H9 (cell line): ENCODE measurements around the gene DDI1. TPM values are rescaled to one million over a fixed set of nuclear protein-coding genes. Genes with fewer than 3 reads are reported as not detected.

Experiments used
- DNase-seq: peaks from one replicate; pipeline ENCODE4 v3.0.0-alpha.2; 2017
- H2AFZ ChIP-seq: one replicate; pipeline ENCODE4 v1.6.1; 2013; ENCODE audit warnings: mild to moderate bottlenecking, low read length, control low read depth, moderate library complexity
- H2AK5ac ChIP-seq: 2 replicates; pipeline ENCODE4 v1.6.1; 2013; ENCODE audit warnings: low read length, control low read depth, mixed read lengths; ENCODE audit not compliant: insufficient read length
- H2BK120ac ChIP-seq: one replicate; pipeline ENCODE4 v1.6.1; 2013; ENCODE audit warnings: low read depth, mild to moderate bottlenecking, low read length, control low read depth, inconsistent platforms; ENCODE audit not compliant: poor library complexity, severe bottlenecking
- H2BK12ac ChIP-seq: 2 replicates; pipeline ENCODE4 v1.6.1; 2013; ENCODE audit warnings: low read length, control low read depth, mixed read lengths, low read depth; ENCODE audit not compliant: insufficient read length
- H2BK15ac ChIP-seq: 2 replicates; pipeline ENCODE4 v1.6.1; 2013; ENCODE audit warnings: low read depth, low read length, control low read depth
- H2BK20ac ChIP-seq: one replicate; pipeline ENCODE4 v1.6.1; 2013; ENCODE audit warnings: low read depth, mild to moderate bottlenecking, low read length, control low read depth, inconsistent platforms; ENCODE audit not compliant: poor library complexity, severe bottlenecking
- H2BK5ac ChIP-seq: 2 replicates; pipeline ENCODE4 v1.6.1; 2013; ENCODE audit warnings: low read length, control low read depth, mixed read lengths; ENCODE audit not compliant: insufficient read length
- H3K14ac ChIP-seq: 2 replicates; pipeline ENCODE4 v1.6.1; 2013; ENCODE audit warnings: low read length, control low read depth; ENCODE audit not compliant: insufficient read depth
- H3K18ac ChIP-seq: 2 replicates; pipeline ENCODE4 v1.6.1; 2013; ENCODE audit warnings: low read depth, mild to moderate bottlenecking, mixed read lengths, low read length, control low read depth; ENCODE audit not compliant: insufficient read length
- H3K23ac ChIP-seq: 2 replicates; pipeline ENCODE4 v1.6.1; 2013; ENCODE audit warnings: low read length, control low read depth, mixed read lengths, low read depth; ENCODE audit not compliant: insufficient read length
- H3K23me2 ChIP-seq: 2 replicates; pipeline ENCODE4 v1.6.1; 2013; ENCODE audit warnings: low read depth, mild to moderate bottlenecking, mixed read lengths, low read length, control low read depth; ENCODE audit not compliant: insufficient read length, poor library complexity, severe bottlenecking
- H3K27ac ChIP-seq: 2 replicates; pipeline ENCODE4 v1.5.1; 2013; ENCODE audit warnings: low read length, control low read depth, mixed read lengths, low read depth; ENCODE audit not compliant: insufficient read length
- H3K27me3 ChIP-seq: 2 replicates; pipeline ENCODE4 v1.6.1; 2013; ENCODE audit warnings: low read length, control low read depth, inconsistent platforms; ENCODE audit not compliant: insufficient read depth
- H3K4ac ChIP-seq: 2 replicates; pipeline ENCODE4 v1.6.1; 2013; ENCODE audit warnings: low read depth, mild to moderate bottlenecking, control low read depth, inconsistent platforms, low read length, moderate library complexity
- H3K4me1 ChIP-seq: 2 replicates; pipeline ENCODE4 v1.6.1; 2013; ENCODE audit warnings: low read length, control low read depth, inconsistent platforms; ENCODE audit not compliant: insufficient read depth
- H3K4me2 ChIP-seq: 2 replicates; pipeline ENCODE4 v1.6.1; 2013; ENCODE audit warnings: low read length, control low read depth, mixed read lengths; ENCODE audit not compliant: insufficient read length, insufficient read depth
- H3K56ac ChIP-seq: 2 replicates; pipeline ENCODE4 v1.6.1; 2013; ENCODE audit warnings: low read depth, mild to moderate bottlenecking, mixed read lengths, low read length, control low read depth; ENCODE audit not compliant: insufficient read length
- H3K79me1 ChIP-seq: 2 replicates; pipeline ENCODE4 v1.6.1; 2013; ENCODE audit warnings: low read depth, mild to moderate bottlenecking, moderate library complexity, low read length, control low read depth, inconsistent platforms; ENCODE audit not compliant: insufficient read depth, poor library complexity, severe bottlenecking
- H3K79me2 ChIP-seq: 2 replicates; pipeline ENCODE4 v1.6.1; 2013; ENCODE audit warnings: low read length, control low read depth, inconsistent platforms; ENCODE audit not compliant: insufficient read depth
- H3K9ac ChIP-seq: 2 replicates; pipeline ENCODE4 v1.6.1; 2013; ENCODE audit warnings: low read length, control low read depth, mixed read lengths; ENCODE audit not compliant: insufficient read length; ENCODE audit errors: extremely low read depth
- H3K9me3 ChIP-seq: one replicate; pipeline ENCODE4 v1.6.1; 2013; ENCODE audit warnings: low read depth, low read length, inconsistent platforms; ENCODE audit not compliant: control insufficient read depth
- H3T11ph ChIP-seq: one replicate; pipeline ENCODE4 v1.6.1; 2013; ENCODE audit warnings: mild to moderate bottlenecking, low read length, control low read depth, inconsistent platforms
- H4K20me1 ChIP-seq: one replicate; pipeline ENCODE4 v1.6.1; 2013; ENCODE audit not compliant: control insufficient read depth, insufficient read length, insufficient read depth
- H4K5ac ChIP-seq: 2 replicates; pipeline ENCODE4 v1.6.1; 2013; ENCODE audit warnings: low read depth, mild to moderate bottlenecking, mixed read lengths, low read length, control low read depth; ENCODE audit not compliant: insufficient read length
- H4K8ac ChIP-seq: replicated peaks from 2 replicates; pipeline ENCODE4 v1.6.1; 2013; ENCODE audit warnings: low read length, control low read depth, mixed read lengths, low read depth; ENCODE audit not compliant: insufficient read length
- H4K91ac ChIP-seq: 2 replicates; pipeline ENCODE4 v1.6.1; 2013; ENCODE audit warnings: low read depth, mild to moderate bottlenecking, moderate library complexity, mixed read lengths, low read length, control low read depth; ENCODE audit not compliant: insufficient read length
- H3K27ac Mint-ChIP-seq, 3 experiments: 2 replicates in 2 of 3; 3 replicates in 1 of 3; pipeline ENCODE4 v1.8.0; 2020 to 2021; ENCODE audit warnings: mixed read lengths in 3 of 3, mild to moderate bottlenecking in 1 of 3, moderate library complexity in 1 of 3
- H3K27me3 Mint-ChIP-seq: 2 replicates; pipeline ENCODE4 v1.8.0; 2021; ENCODE audit warnings: low read depth, mild to moderate bottlenecking, moderate library complexity, mixed read lengths
- H3K36me3 Mint-ChIP-seq, 3 experiments: 2 replicates in 2 of 3; 3 replicates in 1 of 3; pipeline ENCODE4 v1.8.0; 2020 to 2021; ENCODE audit warnings: low read depth in 3 of 3, mixed read lengths in 3 of 3; ENCODE audit not compliant: insufficient read depth in 1 of 3
- H3K4me1 Mint-ChIP-seq, 2 experiments: 2 replicates each; pipeline ENCODE4 v1.8.0; 2020; ENCODE audit warnings: mixed read lengths in 2 of 2
- H3K4me3 Mint-ChIP-seq, 2 experiments: 2 replicates in 1 of 2; 3 replicates in 1 of 2; pipeline ENCODE4 v1.8.0; 2020 to 2021; ENCODE audit warnings: mild to moderate bottlenecking in 2 of 2, mixed read lengths in 2 of 2, moderate library complexity in 1 of 2
- H3K9me3 Mint-ChIP-seq, 2 experiments: 2 replicates in 1 of 2; 3 replicates in 1 of 2; pipeline ENCODE4 v1.8.0; 2020; ENCODE audit warnings: mild to moderate bottlenecking in 2 of 2, mixed read lengths in 2 of 2, moderate library complexity in 1 of 2
- CTCF ChIP-seq: fragments of 200-600 bp; sonication (generic); conservative IDR thresholded peaks from 3 replicates; pipeline ENCODE4 v1.8.0; 2021; ENCODE audit warnings: antibody characterized with exemption, mild to moderate bottlenecking
- WGBS: extraction: QIAGEN DNeasy Blood & Tissue Kit; methylation state at CpG from one replicate; pipeline ENCODE4 v1.1.7; 2013; ENCODE audit warnings: missing lambda C conversion rate, low lambda C conversion rate, mixed read lengths; ENCODE audit not compliant: insufficient read length; ENCODE audit errors: extremely low coverage; 5-methylcytosine and 5-hydroxymethylcytosine counted together
- total RNA-seq: library from RNA; stranded (reverse); gene quantifications from 2 replicates; pipeline ENCODE4 v1.2.1, GENCODE V29; 2021

Gene DDI1
- total RNA-seq, 1 experiment from 2014 or later = not detected

- Histone ChIP-seq H3K14ac (no peak overlapping the region), H2BK20ac (no peak overlapping the region), H2BK12ac (no peak overlapping the region), H4K20me1 (no peaks in the 10 kb centered on the region), H3K27me3 (no peaks in the 10 kb centered on the region), H3K79me1 (no peaks in the 10 kb centered on the region), H3K23ac (no peak overlapping the region), H2BK5ac (no peak overlapping the region), H3K23me2 (no peaks in the 10 kb centered on the region), H2AK5ac (no peak overlapping the region), H3K9ac (no peak overlapping the region), H3K4me1 (no peaks in the 10 kb centered on the region), H2BK120ac (no peak overlapping the region), H3T11ph (no peak overlapping the region), H3K27ac (no peak overlapping the region), H3K4ac (no peak overlapping the region), H4K5ac (no peak overlapping the region), H2AFZ (no peak overlapping the region), H4K91ac (no peak overlapping the region), H3K79me2 (no peaks in the 10 kb centered on the region), H4K8ac (no peak overlapping the region), H3K4me2 (no peak overlapping the region), H3K56ac (no peak overlapping the region), H3K18ac (no peak overlapping the region), H3K9me3 (no peaks in the 10 kb centered on the region), H2BK15ac (no peak overlapping the region)
- no peaks in the 10 kb centered on the region for H3K9me3 Mint-ChIP-seq
- DNase-seq = no peak
- no peak overlapping the region for H3K27ac Mint-ChIP-seq
- H3K27me3 Mint-ChIP-seq = no peaks in the 10 kb centered on the region
- H3K4me3 Mint-ChIP-seq = no peak overlapping the region
- H3K4me1 Mint-ChIP-seq = no peaks in the 10 kb centered on the region
- H3K36me3 Mint-ChIP-seq = no peaks in the 10 kb centered on the region
- no peak for TF ChIP-seq CTCF
- no CpG with 5 or more reads among the region's 4 CpGs for WGBS
These were observed 40.5 kb upstream of the DDI1 start for GRCh38 chr11:103995896-103996295.
